GM12878 (cell line): ENCODE measurements around the gene RFT1. TPM values are rescaled to one million over a fixed set of nuclear protein-coding genes. Genes with fewer than 3 reads are reported as not detected.

Experiments
- ATAC-seq: fragments of 200-7000 bp; cut with Tn5 transposase; 3 replicates; pipeline ENCODE4 v1.9.1; 2020; ENCODE audit warnings: mild to moderate bottlenecking, moderate library complexity
- BruUV-seq: library from RNA; stranded (reverse); fragments of 400-500 nt; replicated peaks from 2 replicates; lab custom pipeline; 2021; lab: Mats Ljungman, UMichigan
- CTCF ChIA-PET: fragments of 300-600 bp; sonication (Branson Sonifier 250); formaldehyde crosslinking; extraction: SDS; loops from one replicate; lab custom pipeline; 2021; ENCODE audit warnings: inconsistent platforms; lab: Yijun Ruan, JAX
- POLR2A ChIA-PET: fragments of 350-600 bp; formaldehyde crosslinking; extraction: SDS; loops from one replicate; lab custom pipeline; 2021; ENCODE audit warnings: inconsistent platforms; lab: Charles Lee
- RAD21 ChIA-PET: fragments of 300-600 bp; sonication (Branson Sonifier 250); formaldehyde crosslinking; loops from one replicate; lab custom pipeline; 2023; ENCODE audit warnings: antibody characterized with exemption; ENCODE audit not compliant: unreplicated experiment; lab: Charles Lee
- SMC1A ChIA-PET: fragments of 300-600 bp; sonication (Branson Sonifier 250); formaldehyde crosslinking; loops from one replicate; lab custom pipeline; 2023; ENCODE audit not compliant: unreplicated experiment, uncharacterized antibody; lab: Charles Lee
- DNase-seq: peaks from one replicate; pipeline ENCODE4 v3.0.0-alpha.2; 2011; ENCODE audit warnings: low read depth, low spot score
- FAIRE-seq: peaks from 3 replicates; lab custom pipeline; 2011; peaks lifted over from hg19 to GRCh38; lab: Jason Lieb, UNC
- H2AFZ ChIP-seq: 2 replicates; pipeline ENCODE4 v1.6.0; 2011; ENCODE audit warnings: low read depth, low read length, control low read depth; ENCODE audit not compliant: control insufficient read depth
- H3K27ac ChIP-seq: 2 replicates; pipeline ENCODE4 v1.5.1; 2011; ENCODE audit warnings: control low read depth; ENCODE audit not compliant: control insufficient read depth, insufficient read depth
- H3K27me3 ChIP-seq, 2 experiments: replicated peaks in 1 of 2; 2 replicates each; pipeline versions ENCODE4 v1.6.0 to v1.6.1; 2011; ENCODE audit warnings: low read length in 1 of 2; ENCODE audit not compliant: control insufficient read depth in 2 of 2, insufficient read depth in 2 of 2
- H3K36me3 ChIP-seq, 2 experiments: 2 replicates each; pipeline ENCODE4 v1.5.1; 2011; ENCODE audit warnings: low read length in 1 of 2; ENCODE audit not compliant: control insufficient read depth in 2 of 2, insufficient read depth in 2 of 2
- H3K4me1 ChIP-seq: 2 replicates; pipeline ENCODE4 v1.6.1; 2011; ENCODE audit warnings: mild to moderate bottlenecking, low read length, moderate library complexity, mixed read lengths; ENCODE audit not compliant: control insufficient read depth, insufficient read depth
- H3K4me2 ChIP-seq: 2 replicates; pipeline ENCODE4 v1.6.0; 2011; ENCODE audit warnings: control low read depth; ENCODE audit not compliant: control insufficient read depth, insufficient read depth
- H3K4me3 ChIP-seq: fragments of 200-600 bp; sonication (generic); 2 replicates; pipeline ENCODE4 v1.5.1; 2016
- H3K79me2 ChIP-seq: 2 replicates; pipeline ENCODE4 v1.6.0; 2011; ENCODE audit warnings: low read length; ENCODE audit not compliant: control insufficient read depth, insufficient read depth
- H3K9ac ChIP-seq: 2 replicates; pipeline ENCODE4 v1.8.0; 2011; ENCODE audit warnings: low read length, control low read depth, mixed read lengths; ENCODE audit not compliant: control insufficient read depth, insufficient read depth
- H3K9me3 ChIP-seq: replicated peaks from 3 replicates; pipeline ENCODE4 v1.5.1; 2011; ENCODE audit warnings: mild to moderate bottlenecking, low read length; ENCODE audit not compliant: control insufficient read depth, insufficient read depth
- H4K20me1 ChIP-seq: 2 replicates; pipeline ENCODE4 v1.6.0; 2011; ENCODE audit not compliant: control insufficient read depth, insufficient read depth
- BMI1 ChIP-seq: fragments of 450-650 bp; IDR thresholded peaks from 2 replicates; pipeline ENCODE4 v1.6.1; 2016; ENCODE audit warnings: mild to moderate bottlenecking, moderate library complexity, borderline replicate concordance
- CTCF ChIP-seq, 3 experiments: IDR thresholded peaks in 2 of 3; conservative IDR thresholded peaks in 1 of 3; 2 replicates each; pipeline ENCODE4 v1.5.1; 2011; ENCODE audit warnings: low read depth in 3 of 3, low read length in 3 of 3, mild to moderate bottlenecking in 3 of 3, control low read depth in 2 of 3, moderate library complexity in 2 of 3, inconsistent platforms in 1 of 3, mixed read lengths in 1 of 3; ENCODE audit not compliant: control insufficient read depth in 2 of 3, insufficient read depth in 1 of 3; ENCODE audit errors: extremely low read depth in 1 of 3
- IRF4 ChIP-seq: IDR thresholded peaks from 2 replicates; pipeline ENCODE4 v1.6.1; 2011; ENCODE audit warnings: low read depth, low read length
- NBN ChIP-seq: fragments of 450-650 bp; IDR thresholded peaks from 2 replicates; pipeline ENCODE4 v1.6.1; 2016
- RB1 ChIP-seq: fragments of 450-650 bp; formaldehyde crosslinking; IDR thresholded peaks from 2 replicates; pipeline ENCODE4 v1.6.1; 2017; ENCODE audit warnings: mild to moderate bottlenecking, borderline replicate concordance
- SUPT20H ChIP-seq: IDR thresholded peaks from 2 replicates; pipeline ENCODE4 v1.6.1; 2011; ENCODE audit warnings: low read depth, mild to moderate bottlenecking, low read length, moderate library complexity, borderline replicate concordance; ENCODE audit not compliant: control insufficient read depth
- TCF7 ChIP-seq: IDR thresholded peaks from 2 replicates; pipeline ENCODE4 v1.6.1; 2014; ENCODE audit warnings: antibody characterized with exemption, borderline replicate concordance
- WGBS: methylation state at CpG from one replicate; pipeline ENCODE4 v1.1.6; 2016; ENCODE audit warnings: low lambda C conversion rate; ENCODE audit not compliant: insufficient replicate concordance, insufficient coverage; ENCODE audit errors: missing lambda C conversion rate; 5-methylcytosine and 5-hydroxymethylcytosine counted together
- in situ Hi-C: fragments of 300-500 bp; cut with MboI; formaldehyde crosslinking; loops from 9 replicates; pipeline ENCODE4 v1.14.3; 2018; ENCODE audit warnings: mixed read lengths
- intact Hi-C: fragments of 100-400 bp; cut with micrococcal nuclease; formaldehyde crosslinking; loops from one replicate; pipeline ENCODE4 v1.14.2; 2022; ENCODE audit not compliant: unreplicated experiment
- polyA plus RNA-seq, 11 experiments: library from polyadenylated mRNA; depleted of rRNA in 4 of 11; unstranded in 6 of 11; stranded (reverse) in 5 of 11; fragments of >200 nt; fragmentation: Nextera tagmentation in 4 of 11; fragmentation: Illumina TruSeq in 1 of 11; extraction: Ambion mirVana in 4 of 11; extraction: Trizol in 1 of 11; gene quantifications; 1 replicate in 1 of 11; 2 replicates in 10 of 11; pipeline versions ENCODE4 v1.2.1 to v1.2.3, GENCODE V29; 2011 to 2016; ENCODE audit warnings: inconsistent platforms in 2 of 11, missing spikeins in 2 of 11, low read depth in 1 of 11
- total RNA-seq, 4 experiments: library from RNA; depleted of rRNA in 3 of 4; stranded (reverse); fragments of >200 nt in 3 of 4; fragmentation: Illumina TruSeq in 1 of 4; extraction: Trizol in 1 of 4; gene quantifications; 2 replicates each; pipeline versions ENCODE4 v1.2.1 to v1.2.3, GENCODE V29; 2013 to 2021
- TF ChIP-seq, protein P1 (sequence below): fragments of 450-650 bp; formaldehyde crosslinking; IDR thresholded peaks from 2 replicates; pipeline ENCODE4 v1.4.0; 2022; ENCODE audit warnings: mild to moderate bottlenecking, moderate library complexity
- TF ChIP-seq, protein P2 (sequence below): IDR thresholded peaks from 2 replicates; pipeline ENCODE4 v1.6.1; 2011; ENCODE audit warnings: borderline replicate concordance, low read depth, mild to moderate bottlenecking, moderate library complexity, mixed read lengths, low read length; ENCODE audit not compliant: insufficient read depth; ENCODE audit errors: extremely low read length

Gene RFT1
- total and polyA plus RNA-seq, 10 of the 15 experiments (the other 5 are each of a cell fraction or from before 2014, with no cell fraction given), result 16.6 to 75.1 (median 34.5) TPM

GRCh38 chr3:53134631-53135232, 4.5 kb upstream of the RFT1 start (continued):
- TF ChIP-seq, protein P1, sequence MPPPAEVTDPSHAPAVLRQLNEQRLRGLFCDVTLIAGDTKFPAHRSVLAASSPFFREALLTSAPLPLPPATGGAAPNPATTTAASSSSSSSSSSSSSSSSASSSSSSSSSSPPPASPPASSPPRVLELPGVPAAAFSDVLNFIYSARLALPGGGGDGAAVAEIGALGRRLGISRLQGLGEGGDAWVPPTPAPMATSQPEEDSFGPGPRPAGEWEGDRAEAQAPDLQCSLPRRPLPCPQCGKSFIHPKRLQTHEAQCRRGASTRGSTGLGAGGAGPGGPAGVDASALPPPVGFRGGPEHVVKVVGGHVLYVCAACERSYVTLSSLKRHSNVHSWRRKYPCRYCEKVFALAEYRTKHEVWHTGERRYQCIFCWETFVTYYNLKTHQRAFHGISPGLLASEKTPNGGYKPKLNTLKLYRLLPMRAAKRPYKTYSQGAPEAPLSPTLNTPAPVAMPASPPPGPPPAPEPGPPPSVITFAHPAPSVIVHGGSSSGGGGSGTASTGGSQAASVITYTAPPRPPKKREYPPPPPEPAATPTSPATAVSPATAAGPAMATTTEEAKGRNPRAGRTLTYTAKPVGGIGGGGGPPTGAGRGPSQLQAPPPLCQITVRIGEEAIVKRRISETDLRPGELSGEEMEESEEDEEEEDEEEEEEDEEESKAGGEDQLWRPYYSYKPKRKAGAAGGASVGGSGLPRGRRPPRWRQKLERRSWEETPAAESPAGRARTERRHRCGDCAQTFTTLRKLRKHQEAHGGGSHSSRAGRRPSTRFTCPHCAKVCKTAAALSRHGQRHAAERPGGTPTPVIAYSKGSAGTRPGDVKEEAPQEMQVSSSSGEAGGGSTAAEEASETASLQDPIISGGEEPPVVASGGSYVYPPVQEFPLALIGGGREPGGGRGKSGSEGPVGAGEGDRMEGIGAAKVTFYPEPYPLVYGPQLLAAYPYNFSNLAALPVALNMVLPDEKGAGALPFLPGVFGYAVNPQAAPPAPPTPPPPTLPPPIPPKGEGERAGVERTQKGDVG (CRISPR knock-in tag), result no peak

- in situ Hi-C loops (loop anchor here (5.0 kb wide), 1 partner anchor 65 kb away; no protein-coding TSS in a partner anchor), intact Hi-C loops (no loop called here)
- ChIA-PET POLR2A (interaction anchor here (1.0 to 2.3 kb wide), 6 partner anchors 10 to 63 kb away, joined by 3 to 10 read pairs (median 6); no protein-coding TSS in a partner anchor), RAD21 (interaction anchor here (1.0 to 7.9 kb wide), 7 partner anchors 13 to 64 kb away, joined by 3 to 151 read pairs (median 7); no protein-coding TSS in a partner anchor), CTCF (interaction anchor here (0.7 to 14.2 kb wide), 14 partner anchors 9 to 123 kb away, joined by 3 to 476 read pairs (median 7); partner anchors contain the start of gene PRKCD), SMC1A (interaction anchor here (0.6 to 11.8 kb wide), 10 partner anchors 12 to 86 kb away, joined by 3 to 227 read pairs (median 9); no protein-coding TSS in a partner anchor)
- H3K27me3 ChIP-seq, result no peaks in the 10 kb centered on the region
- H4K20me1 ChIP-seq, result no peaks in the 10 kb centered on the region
- no peak overlapping the region for H3K4me3 ChIP-seq
- no peak for ATAC-seq
- H3K36me3 ChIP-seq, result no peaks in the 10 kb centered on the region
- no peak overlapping the region for H2AFZ ChIP-seq
- DNase-seq, result no peak
- FAIRE-seq, result no peak
- TF ChIP-seq, protein P2, sequence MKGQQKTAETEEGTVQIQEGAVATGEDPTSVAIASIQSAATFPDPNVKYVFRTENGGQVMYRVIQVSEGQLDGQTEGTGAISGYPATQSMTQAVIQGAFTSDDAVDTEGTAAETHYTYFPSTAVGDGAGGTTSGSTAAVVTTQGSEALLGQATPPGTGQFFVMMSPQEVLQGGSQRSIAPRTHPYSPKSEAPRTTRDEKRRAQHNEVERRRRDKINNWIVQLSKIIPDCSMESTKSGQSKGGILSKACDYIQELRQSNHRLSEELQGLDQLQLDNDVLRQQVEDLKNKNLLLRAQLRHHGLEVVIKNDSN, result no peak
- TF ChIP-seq CTCF (IDR thresholded peaks at IDR 0.05 in 2 of 3, conservative IDR thresholded peaks at IDR 0.05 in 1 of 3; ENCODE audit: control insufficient read depth in 2 of 3, extremely low read depth in 1 of 3, insufficient read depth in 1 of 3, low read depth in 3 of 3, low read length in 3 of 3), result no peak
- TF ChIP-seq IRF4, result no peak
- TF ChIP-seq NBN, result no peak
- no peak for TF ChIP-seq RB1
- no peak for TF ChIP-seq BMI1
- TF ChIP-seq SUPT20H, result no peak
- no peak for TF ChIP-seq TCF7
- peaks cover 7% of the 10 kb centered on the region for H3K4me1 ChIP-seq
- no peak overlapping the region for H3K4me2 ChIP-seq
- WGBS, result 70% methylated on average over 5 of the region's 5 CpGs
- no peak overlapping the region for H3K9ac ChIP-seq
- no TSS peak for BruUV-seq
- H3K27ac ChIP-seq, result no peak overlapping the region
- H3K79me2 ChIP-seq, result peaks cover 25% of the 10 kb centered on the region
- H3K9me3 ChIP-seq, result no peaks in the 10 kb centered on the region
Observed at GRCh38 chr3:53132347-53132746, 2.1 kb upstream of the RFT1 start.
